IMR-90 (cell line): ENCODE data around the gene SHB. TPM values are rescaled to one million over a fixed set of nuclear protein-coding genes. Genes with fewer than 3 reads are reported as not detected.

Experiments
- ATAC-seq: fragments of 200-7000 bp; cut with Tn5 transposase; 2 replicates; pipeline ENCODE4 v1.9.1; 2020; ENCODE audit warnings: low read depth, mild to moderate bottlenecking, moderate library complexity
- BruUV-seq: library from RNA; stranded (reverse); fragments of 400-500 nt; replicated peaks from 2 replicates; lab custom pipeline; 2021; lab: Mats Ljungman, UMichigan
- CTCF ChIA-PET: fragments of 300-600 bp; formaldehyde crosslinking; extraction: SDS; loops from one replicate; lab custom pipeline; 2021; ENCODE audit warnings: antibody characterized with exemption; lab: Yijun Ruan, JAX
- POLR2A ChIA-PET: fragments of 300-600 bp; sonication (Branson Sonifier 250); formaldehyde crosslinking; loops from one replicate; lab custom pipeline; 2022; ENCODE audit warnings: antibody characterized with exemption; ENCODE audit not compliant: unreplicated experiment; lab: Charles Lee
- DNase-seq: peaks from one replicate; pipeline ENCODE4 v3.0.0; 2013
- H2AFZ ChIP-seq: replicated peaks from 2 replicates; pipeline ENCODE3; 2013; ENCODE audit warnings: low read length, mild to moderate bottlenecking; ENCODE audit not compliant: poor library complexity
- H2AK5ac ChIP-seq: 2 replicates; pipeline ENCODE4 v1.6.1; 2013; ENCODE audit warnings: low read depth, low read length, inconsistent platforms
- H2AK9ac ChIP-seq: replicated peaks from 2 replicates; pipeline ENCODE3; 2013; ENCODE audit warnings: mild to moderate bottlenecking, low read depth, low read length, moderate library complexity; ENCODE audit not compliant: poor library complexity
- H2BK120ac ChIP-seq: 2 replicates; pipeline ENCODE4 v1.6.1; 2013; ENCODE audit warnings: low read depth, low read length, inconsistent platforms
- H2BK15ac ChIP-seq: 3 replicates; pipeline ENCODE4 v1.6.1; 2013; ENCODE audit warnings: low read depth, low read length, inconsistent platforms
- H2BK20ac ChIP-seq: 2 replicates; pipeline ENCODE4 v1.6.1; 2013; ENCODE audit warnings: low read depth, mild to moderate bottlenecking, inconsistent platforms, low read length, moderate library complexity
- H2BK5ac ChIP-seq: 2 replicates; pipeline ENCODE4 v1.6.1; 2013; ENCODE audit warnings: mild to moderate bottlenecking, low read depth, low read length, inconsistent platforms; ENCODE audit not compliant: poor library complexity, severe bottlenecking
- H3K14ac ChIP-seq: replicated peaks from 2 replicates; pipeline ENCODE4 v1.6.1; 2013; ENCODE audit warnings: low read depth, low read length, inconsistent platforms
- H3K18ac ChIP-seq: 2 replicates; pipeline ENCODE4 v1.6.1; 2013; ENCODE audit warnings: low read depth, low read length, control low read depth
- H3K23ac ChIP-seq: 2 replicates; pipeline ENCODE4 v1.6.1; 2013; ENCODE audit warnings: low read depth, low read length, inconsistent platforms
- H3K27ac ChIP-seq: 2 replicates; pipeline ENCODE4 v1.5.1; 2013; ENCODE audit warnings: mild to moderate bottlenecking, control low read depth, low read length; ENCODE audit not compliant: insufficient read depth
- H3K27me3 ChIP-seq: 2 replicates; pipeline ENCODE4 v1.6.1; 2013; ENCODE audit warnings: low read length; ENCODE audit not compliant: control insufficient read depth, insufficient read depth
- H3K36me3 ChIP-seq: 2 replicates; pipeline ENCODE4 v1.6.1; 2013; ENCODE audit warnings: low read length, mixed read lengths; ENCODE audit not compliant: control insufficient read depth, insufficient read depth
- H3K4ac ChIP-seq: 2 replicates; pipeline ENCODE4 v1.6.1; 2013; ENCODE audit warnings: low read depth, low read length, inconsistent platforms
- H3K4me1 ChIP-seq: 2 replicates; pipeline ENCODE4 v1.6.1; 2013; ENCODE audit warnings: low read length, mixed read lengths; ENCODE audit not compliant: control insufficient read depth, insufficient read depth
- H3K4me2 ChIP-seq: 2 replicates; pipeline ENCODE4 v1.6.1; 2013; ENCODE audit warnings: low read depth, mild to moderate bottlenecking, control low read depth, low read length, moderate library complexity
- H3K4me3 ChIP-seq: 2 replicates; pipeline ENCODE4 v1.5.1; 2013; ENCODE audit warnings: low read depth, mild to moderate bottlenecking, control low read depth, low read length, moderate library complexity; ENCODE audit not compliant: insufficient read depth
- H3K56ac ChIP-seq: 2 replicates; pipeline ENCODE4 v1.6.1; 2013; ENCODE audit warnings: low read length, inconsistent platforms; ENCODE audit not compliant: insufficient read depth; ENCODE audit errors: extremely low read depth
- H3K79me1 ChIP-seq, 2 experiments: 2 replicates each; pipeline ENCODE4 v1.6.1; 2013; ENCODE audit warnings: low read length in 2 of 2, inconsistent platforms in 1 of 2, low read depth in 1 of 2
- H3K9ac ChIP-seq: 2 replicates; pipeline ENCODE4 v1.6.1; 2013; ENCODE audit warnings: low read depth, low read length, control low read depth
- H3K9me1 ChIP-seq: 2 replicates; pipeline ENCODE4 v1.6.1; 2013; ENCODE audit warnings: low read length, inconsistent platforms; ENCODE audit not compliant: insufficient read depth
- H3K9me3 ChIP-seq: 2 replicates; pipeline ENCODE4 v1.6.1; 2013; ENCODE audit warnings: low read length; ENCODE audit not compliant: control insufficient read depth, insufficient read depth
- H4K20me1 ChIP-seq: 2 replicates; pipeline ENCODE4 v1.6.1; 2013; ENCODE audit warnings: low read length, inconsistent platforms; ENCODE audit not compliant: insufficient read depth
- H4K5ac ChIP-seq: 2 replicates; pipeline ENCODE4 v1.6.1; 2013; ENCODE audit warnings: mild to moderate bottlenecking, low read depth, low read length, control low read depth
- H4K8ac ChIP-seq, 2 experiments: 2 replicates each; pipeline ENCODE4 v1.6.1; 2013; ENCODE audit warnings: low read depth in 2 of 2, low read length in 2 of 2, control low read depth in 1 of 2, inconsistent platforms in 1 of 2
- H4K91ac ChIP-seq: 2 replicates; pipeline ENCODE4 v1.6.1; 2013; ENCODE audit warnings: low read depth, low read length, inconsistent platforms; ENCODE audit not compliant: insufficient read depth
- BHLHE40 ChIP-seq: fragments of 150-350 bp; IDR thresholded peaks from 2 replicates; pipeline ENCODE4 v1.6.1; 2016; ENCODE audit warnings: mild to moderate bottlenecking, low read depth, low read length
- CEBPB ChIP-seq: IDR thresholded peaks from 2 replicates; pipeline ENCODE4 v1.6.1; 2012; ENCODE audit warnings: low read depth, low read length, improper control_type of control experiment
- CHD1 ChIP-seq: IDR thresholded peaks from 2 replicates; pipeline ENCODE4 v1.6.1; 2012; ENCODE audit warnings: low read depth, low read length, improper control_type of control experiment
- FOS ChIP-seq: fragments of 150-350 bp; IDR thresholded peaks from 2 replicates; pipeline ENCODE4 v1.6.1; 2016; ENCODE audit warnings: low read depth, low read length
- MAFK ChIP-seq: IDR thresholded peaks from 2 replicates; pipeline ENCODE4 v1.6.1; 2012; ENCODE audit warnings: low read depth, low read length, improper control_type of control experiment
- MAZ ChIP-seq: IDR thresholded peaks from 2 replicates; pipeline ENCODE4 v1.6.1; 2012; ENCODE audit warnings: low read depth, mild to moderate bottlenecking, low read length, improper control_type of control experiment, moderate library complexity, borderline replicate concordance
- NFE2L2 ChIP-seq: fragments of 150-350 bp; IDR thresholded peaks from 2 replicates; pipeline ENCODE4 v1.6.1; 2016; ENCODE audit warnings: low read depth, mild to moderate bottlenecking, low read length
- POLR2A ChIP-seq: IDR thresholded peaks from 2 replicates; pipeline ENCODE4 v1.6.1; 2012; ENCODE audit warnings: mild to moderate bottlenecking, low read depth, low read length
- RAD21 ChIP-seq: IDR thresholded peaks from 2 replicates; pipeline ENCODE4 v1.6.1; 2012; ENCODE audit warnings: low read length, improper control_type of control experiment
- RCOR1 ChIP-seq: IDR thresholded peaks from 2 replicates; pipeline ENCODE4 v1.6.1; 2012; ENCODE audit warnings: mild to moderate bottlenecking, low read length, improper control_type of control experiment; ENCODE audit not compliant: insufficient replicate concordance
- SMC3 ChIP-seq: fragments of 150-350 bp; IDR thresholded peaks from 2 replicates; pipeline ENCODE4 v1.6.1; 2016; ENCODE audit warnings: low read depth, mild to moderate bottlenecking, antibody characterized with exemption, low read length, moderate library complexity
- WGBS, 2 experiments: methylation state at CpG; one replicate each; pipeline versions ENCODE4 v1.1.5 to v1.1.7; 2013; ENCODE audit warnings: missing lambda C conversion rate in 2 of 2; ENCODE audit not compliant: insufficient read length in 1 of 2; ENCODE audit errors: extremely low coverage in 2 of 2; 5-methylcytosine and 5-hydroxymethylcytosine counted together
- dilution Hi-C: fragments of 300-500 bp; cut with HindIII; formaldehyde crosslinking; loops from one replicate; pipeline ENCODE4 v1.14.3; 2018; ENCODE audit warnings: low sequenced_read_pairs; ENCODE audit not compliant: unreplicated experiment
- in situ Hi-C: fragments of 300-500 bp; cut with MboI; formaldehyde crosslinking; loops from 3 replicates; pipeline ENCODE4 v1.14.3; 2019; ENCODE audit warnings: low sequenced_read_pairs, inconsistent platforms, mixed read lengths
- intact Hi-C: fragments of 100-400 bp; cut with micrococcal nuclease; formaldehyde crosslinking; loops from 2 replicates; pipeline ENCODE4 v1.10.0; 2022
- polyA plus RNA-seq, 3 experiments: library from polyadenylated mRNA; depleted of rRNA; stranded (reverse); fragments of >200 nt; gene quantifications; 2 replicates each; pipeline ENCODE4 v1.2.3, GENCODE V29; 2012; ENCODE audit warnings: low replicate concordance in 1 of 3
- total RNA-seq: library from RNA; depleted of rRNA; stranded (reverse); fragments of >200 nt; gene quantifications from 2 replicates; pipeline ENCODE4 v1.2.3, GENCODE V29; 2012
- TF ChIP-seq, protein P1 (sequence below): fragments of 150-350 bp; IDR thresholded peaks from 2 replicates; pipeline ENCODE4 v1.6.1; 2016; ENCODE audit warnings: low read depth, mild to moderate bottlenecking, low read length, moderate library complexity, borderline replicate concordance
- TF ChIP-seq, protein P2 (sequence below): conservative IDR thresholded peaks from 2 replicates; pipeline ENCODE4 v1.5.1; 2012; ENCODE audit warnings: mild to moderate bottlenecking, low read depth, low read length, improper control_type of control experiment

SHB gene
- total and polyA plus RNA-seq, 2 of the 4 experiments (the other 2 are of a cell fraction) = 6.1 to 20.4 TPM

DNA sequence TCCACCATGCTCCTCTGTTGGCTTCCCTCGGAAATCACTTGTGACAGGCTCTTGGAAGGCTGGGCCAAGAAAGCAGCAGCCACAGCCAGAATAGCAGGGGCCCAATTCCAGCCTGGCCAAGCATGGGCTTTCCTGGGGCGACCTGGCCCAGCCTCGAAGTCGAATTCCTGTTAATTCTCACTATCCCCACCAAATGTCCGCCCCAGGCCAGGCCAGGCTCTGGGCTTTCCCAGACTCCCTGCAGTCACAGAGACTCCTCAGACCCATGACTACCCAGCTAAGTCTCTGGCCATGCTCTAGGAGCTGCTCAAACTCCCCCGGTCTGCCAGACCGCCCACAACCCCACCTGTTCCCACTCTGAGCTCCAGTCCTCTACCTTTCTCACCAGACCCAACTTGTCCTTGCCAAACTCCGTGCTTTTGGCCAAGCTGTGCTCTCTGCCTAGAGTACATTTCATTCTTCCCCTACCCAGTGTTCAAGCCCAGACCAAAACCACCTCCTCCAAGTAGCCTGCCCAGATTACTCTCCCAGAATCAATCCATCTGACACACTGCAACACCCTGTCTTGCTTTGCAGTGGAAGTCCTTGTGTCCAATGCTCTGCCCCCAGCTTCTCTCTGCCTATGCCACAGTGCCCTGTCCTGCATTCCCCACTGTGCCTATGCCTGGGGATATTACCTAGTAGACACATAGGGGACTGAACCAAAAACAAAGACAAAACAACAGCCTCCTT is 26.2 kb downstream of the SHB start (continued):
- TF ChIP-seq CEBPB = no peak

DNA sequence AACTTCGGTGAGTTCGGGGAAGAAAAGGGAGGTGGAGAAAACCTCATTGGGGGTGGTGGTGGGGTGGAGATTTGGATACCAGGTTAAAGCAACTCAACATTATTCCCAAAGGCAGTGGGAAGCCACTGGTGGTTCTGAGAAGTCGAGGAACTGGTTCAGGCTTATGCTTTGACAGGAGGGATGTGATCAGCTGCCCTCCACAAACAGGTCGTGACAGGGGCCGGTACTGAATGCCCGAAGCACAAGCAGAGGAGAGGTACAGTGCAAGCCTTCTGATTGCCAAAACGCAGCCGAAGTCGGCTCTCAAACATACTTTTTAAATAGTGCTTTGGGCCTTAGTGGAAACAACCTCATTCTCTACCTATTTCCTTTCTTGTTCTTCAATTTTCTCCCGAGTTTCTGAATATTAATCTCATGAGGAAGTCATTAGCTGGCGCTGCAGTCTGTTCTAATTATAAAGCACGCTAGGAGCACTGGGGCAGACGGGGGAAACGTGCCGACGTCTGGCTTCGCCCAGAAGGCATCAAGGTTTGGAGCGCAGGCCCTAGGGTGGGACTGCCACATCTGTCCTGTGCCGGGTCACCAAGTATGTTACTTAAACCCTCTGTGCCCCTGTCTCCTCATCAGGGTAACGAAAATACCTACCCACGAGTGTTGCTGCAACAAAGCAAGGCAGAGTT is 27.3 kb downstream of the SHB start:
- H4K91ac ChIP-seq = no peak overlapping the region
- H3K18ac ChIP-seq = no peak overlapping the region
- peak overlapping the region; percentile 53; the same call in 1 of the 2 replicates for H2AK5ac ChIP-seq
- no peak overlapping the region for H3K56ac ChIP-seq
- ATAC-seq (no peak), DNase-seq (no peak)
- no peak overlapping the region for H2BK120ac ChIP-seq
- peaks cover 6% of the 10 kb centered on the region for H3K36me3 ChIP-seq
- H2AK9ac ChIP-seq = peak overlapping the region; percentile 33
- H3K4me3 ChIP-seq = no peak overlapping the region
- H2BK15ac ChIP-seq = no peak overlapping the region
- no peak overlapping the region for H4K5ac ChIP-seq
- H3K9me1 ChIP-seq = peaks cover 64% of the 10 kb centered on the region
- H4K8ac ChIP-seq = no peak overlapping the region
- dilution Hi-C loops = no loop called here
- POLR2A ChIA-PET = no interaction called here
- no peak overlapping the region for H3K9ac ChIP-seq
- WGBS, 2 experiments = 89% methylated on average over 16 of the region's 21 CpGs; no CpG with 5 or more reads in 1 of the 2 experiments
- CTCF ChIA-PET = no interaction called here
- no peak overlapping the region for H3K4me2 ChIP-seq
- H3K9me3 ChIP-seq = no peaks in the 10 kb centered on the region
- no TSS peak for BruUV-seq
- no peak overlapping the region for H3K27ac ChIP-seq
- no peak overlapping the region for H2BK20ac ChIP-seq
- H3K14ac ChIP-seq = 0 out of 2 replicates have a peak overlapping the region, but pooled peaks have one; percentile 26
- H4K20me1 ChIP-seq = peaks cover 78% of the 10 kb centered on the region
- H2BK5ac ChIP-seq = no peak overlapping the region
- H3K27me3 ChIP-seq = no peaks in the 10 kb centered on the region
- peak overlapping the region; percentile 17; the same call in 1 of the 2 replicates for H3K23ac ChIP-seq
- H3K4ac ChIP-seq = 0 out of 2 replicates have a peak overlapping the region, but pooled peaks have one; percentile 36
- no peak overlapping the region for H2AFZ ChIP-seq
- H3K4me1 ChIP-seq = peaks cover 44% of the 10 kb centered on the region
- in situ Hi-C loops = no loop called here
- intact Hi-C loops = no loop called here
- H3K79me1 ChIP-seq = peaks cover 49 to 96% of the 10 kb centered on the region in 2 experiments
- TF ChIP-seq CEBPB = no peak
- no peak for TF ChIP-seq FOS
- TF ChIP-seq MAFK = no peak
- TF ChIP-seq SMC3 = no peak
- no peak for TF ChIP-seq RAD21
- TF ChIP-seq NFE2L2 = no peak
- TF ChIP-seq RCOR1 = no peak
- TF ChIP-seq, protein P1, sequence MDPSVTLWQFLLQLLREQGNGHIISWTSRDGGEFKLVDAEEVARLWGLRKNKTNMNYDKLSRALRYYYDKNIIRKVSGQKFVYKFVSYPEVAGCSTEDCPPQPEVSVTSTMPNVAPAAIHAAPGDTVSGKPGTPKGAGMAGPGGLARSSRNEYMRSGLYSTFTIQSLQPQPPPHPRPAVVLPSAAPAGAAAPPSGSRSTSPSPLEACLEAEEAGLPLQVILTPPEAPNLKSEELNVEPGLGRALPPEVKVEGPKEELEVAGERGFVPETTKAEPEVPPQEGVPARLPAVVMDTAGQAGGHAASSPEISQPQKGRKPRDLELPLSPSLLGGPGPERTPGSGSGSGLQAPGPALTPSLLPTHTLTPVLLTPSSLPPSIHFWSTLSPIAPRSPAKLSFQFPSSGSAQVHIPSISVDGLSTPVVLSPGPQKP = no peak
- TF ChIP-seq, protein P2, sequence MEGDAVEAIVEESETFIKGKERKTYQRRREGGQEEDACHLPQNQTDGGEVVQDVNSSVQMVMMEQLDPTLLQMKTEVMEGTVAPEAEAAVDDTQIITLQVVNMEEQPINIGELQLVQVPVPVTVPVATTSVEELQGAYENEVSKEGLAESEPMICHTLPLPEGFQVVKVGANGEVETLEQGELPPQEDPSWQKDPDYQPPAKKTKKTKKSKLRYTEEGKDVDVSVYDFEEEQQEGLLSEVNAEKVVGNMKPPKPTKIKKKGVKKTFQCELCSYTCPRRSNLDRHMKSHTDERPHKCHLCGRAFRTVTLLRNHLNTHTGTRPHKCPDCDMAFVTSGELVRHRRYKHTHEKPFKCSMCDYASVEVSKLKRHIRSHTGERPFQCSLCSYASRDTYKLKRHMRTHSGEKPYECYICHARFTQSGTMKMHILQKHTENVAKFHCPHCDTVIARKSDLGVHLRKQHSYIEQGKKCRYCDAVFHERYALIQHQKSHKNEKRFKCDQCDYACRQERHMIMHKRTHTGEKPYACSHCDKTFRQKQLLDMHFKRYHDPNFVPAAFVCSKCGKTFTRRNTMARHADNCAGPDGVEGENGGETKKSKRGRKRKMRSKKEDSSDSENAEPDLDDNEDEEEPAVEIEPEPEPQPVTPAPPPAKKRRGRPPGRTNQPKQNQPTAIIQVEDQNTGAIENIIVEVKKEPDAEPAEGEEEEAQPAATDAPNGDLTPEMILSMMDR = no peak
- no peak for TF ChIP-seq CHD1
- TF ChIP-seq BHLHE40 = no peak
- TF ChIP-seq MAZ = no peak
- no peak for TF ChIP-seq POLR2A
